Caco-2 (cell line): ENCODE data around the gene BLOC1S3. TPM values are rescaled to one million over a fixed set of nuclear protein-coding genes. Genes with fewer than 3 reads are reported as not detected.

Experiments used
- BruUV-seq: library from RNA; stranded (reverse); fragments of 400-500 nt; replicated peaks from 2 replicates; lab custom pipeline; 2021; lab: Mats Ljungman, UMichigan
- CTCF ChIA-PET: fragments of 300-600 bp; sonication (Branson Sonifier 250); formaldehyde crosslinking; loops from one replicate; lab custom pipeline; 2022; ENCODE audit warnings: antibody characterized with exemption; lab: Charles Lee
- POLR2A ChIA-PET: fragments of 300-600 bp; sonication (Branson Sonifier 250); formaldehyde crosslinking; loops from one replicate; lab custom pipeline; 2022; ENCODE audit warnings: antibody characterized with exemption; lab: Charles Lee
- DNase-seq, 2 experiments: peaks; one replicate each; pipeline versions ENCODE4 v3.0.0 to v3.0.0-alpha.2; 2020 to 2022
- H3K27me3 ChIP-seq: replicated peaks from 2 replicates; pipeline ENCODE4 v1.6.0; 2011; ENCODE audit warnings: low read length; ENCODE audit not compliant: control insufficient read depth, insufficient read depth
- H3K36me3 ChIP-seq: 2 replicates; pipeline ENCODE4 v1.5.1; 2011; ENCODE audit warnings: low read length; ENCODE audit not compliant: control insufficient read depth, insufficient read depth
- H3K4me1 ChIP-seq: fragments of 250-450 bp; sonication (Bioruptor Pico); 2 replicates; pipeline ENCODE4 v1.5.1; 2020; ENCODE audit warnings: mild to moderate bottlenecking
- H3K4me3 ChIP-seq: 2 replicates; pipeline ENCODE4 v1.5.1; 2011; ENCODE audit warnings: low read depth, mild to moderate bottlenecking, control low read depth, low read length
- H3K9me3 ChIP-seq: fragments of 250-450 bp; sonication (Bioruptor Pico); 2 replicates; pipeline ENCODE4 v1.5.1; 2020; ENCODE audit warnings: mild to moderate bottlenecking, moderate library complexity
- H3K27ac Mint-ChIP-seq: one replicate; pipeline ENCODE4 v1.8.0; 2022; ENCODE audit warnings: mixed read lengths; ENCODE audit not compliant: unreplicated experiment
- H3K27me3 Mint-ChIP-seq: one replicate; pipeline ENCODE4 v1.8.0; 2022; ENCODE audit warnings: mixed read lengths; ENCODE audit not compliant: insufficient read depth, unreplicated experiment
- H3K36me3 Mint-ChIP-seq: one replicate; pipeline ENCODE4 v1.8.0; 2022; ENCODE audit warnings: mild to moderate bottlenecking, mixed read lengths; ENCODE audit not compliant: insufficient read depth, unreplicated experiment
- H3K4me1 Mint-ChIP-seq: one replicate; pipeline ENCODE4 v1.8.0; 2022; ENCODE audit warnings: low read depth, mixed read lengths; ENCODE audit not compliant: unreplicated experiment
- H3K4me3 Mint-ChIP-seq: one replicate; pipeline ENCODE4 v1.8.0; 2022; ENCODE audit warnings: mild to moderate bottlenecking, moderate library complexity, mixed read lengths; ENCODE audit not compliant: unreplicated experiment
- H3K9me3 Mint-ChIP-seq: one replicate; pipeline ENCODE4 v1.8.0; 2022; ENCODE audit warnings: mixed read lengths; ENCODE audit not compliant: unreplicated experiment
- CTCF ChIP-seq, 2 experiments: fragments of 200-600 bp in 1 of 2; IDR thresholded peaks; 1 replicate in 1 of 2; 2 replicates in 1 of 2; pipeline versions ENCODE4 v1.5.1 to v1.8.0; 2011 to 2022; ENCODE audit warnings: antibody characterized with exemption in 1 of 2, control low read depth in 1 of 2, inconsistent platforms in 1 of 2, low read depth in 1 of 2, low read length in 1 of 2, mild to moderate bottlenecking in 1 of 2, moderate library complexity in 1 of 2; ENCODE audit not compliant: insufficient read depth in 1 of 2, severe bottlenecking in 1 of 2, unreplicated experiment in 1 of 2
- intact Hi-C: fragments of 100-400 bp; cut with micrococcal nuclease; formaldehyde crosslinking; loops from one replicate; pipeline ENCODE4 v1.10.0; 2022; ENCODE audit not compliant: unreplicated experiment
- total RNA-seq: library from RNA; stranded (reverse); gene quantifications from 2 replicates; pipeline ENCODE4 v1.2.3, GENCODE V29; 2022

The BLOC1S3 gene
- total RNA-seq, 1 experiment from 2014 or later, result 20.4 TPM

- Histone ChIP-seq H3K27me3 (no peaks in the 10 kb centered on the region), H3K4me1 (no peaks in the 10 kb centered on the region), H3K36me3 (no peaks in the 10 kb centered on the region), H3K4me3 (no peak overlapping the region), H3K9me3 (no peaks in the 10 kb centered on the region)
- peaks cover 22% of the 10 kb centered on the region for H3K4me1 Mint-ChIP-seq
- no peak for DNase-seq
- no peaks in the 10 kb centered on the region for H3K27me3 Mint-ChIP-seq
- no peak for TF ChIP-seq CTCF (IDR thresholded peaks at IDR 0.05; ENCODE audit: insufficient read depth in 1 of 2, low read depth in 1 of 2, low read length in 1 of 2, severe bottlenecking in 1 of 2, unreplicated experiment in 1 of 2)
- ChIA-PET CTCF (no interaction called here), POLR2A (interaction anchor here (0.6 kb wide), 1 partner anchor 17 kb away, joined by 4 read pairs; no protein-coding TSS in a partner anchor)
- H3K9me3 Mint-ChIP-seq, result no peaks in the 10 kb centered on the region
- no TSS peak for BruUV-seq
- no peak overlapping the region for H3K27ac Mint-ChIP-seq
- intact Hi-C loops, result no loop called here
- peaks cover 25% of the 10 kb centered on the region for H3K36me3 Mint-ChIP-seq
- no peak overlapping the region for H3K4me3 Mint-ChIP-seq
These were observed 4.2 kb downstream of the BLOC1S3 start for GRCh38 chr19:45182758-45183157.

GRCh38 chr19:45184115-45184514, 5.5 kb downstream of the BLOC1S3 start:
- BruUV-seq, result no TSS peak
- POLR2A ChIA-PET, result no interaction called here
- DNase-seq, result no peak
- H3K27me3 Mint-ChIP-seq, result no peaks in the 10 kb centered on the region
- no peaks in the 10 kb centered on the region for H3K36me3 ChIP-seq
- peaks cover 22% of the 10 kb centered on the region for H3K4me1 Mint-ChIP-seq
- TF ChIP-seq CTCF (IDR thresholded peaks at IDR 0.05; ENCODE audit: insufficient read depth in 1 of 2, low read depth in 1 of 2, low read length in 1 of 2, severe bottlenecking in 1 of 2, unreplicated experiment in 1 of 2), result no peak
- no peaks in the 10 kb centered on the region for H3K9me3 Mint-ChIP-seq
- no peaks in the 10 kb centered on the region for H3K9me3 ChIP-seq
- intact Hi-C loops, result no loop called here
- peaks cover 13% of the 10 kb centered on the region for H3K36me3 Mint-ChIP-seq
- H3K27ac Mint-ChIP-seq, result no peak overlapping the region
- H3K4me3 Mint-ChIP-seq, result no peak overlapping the region
- H3K27me3 ChIP-seq, result no peaks in the 10 kb centered on the region
- CTCF ChIA-PET, result no interaction called here
- no peaks in the 10 kb centered on the region for H3K4me1 ChIP-seq
- no peak overlapping the region for H3K4me3 ChIP-seq

GRCh38 chr19:45186509-45187334, 8.1 kb downstream of the BLOC1S3 start:
- Histone ChIP-seq H3K36me3 (no peaks in the 10 kb centered on the region), H3K4me1 (no peaks in the 10 kb centered on the region), H3K9me3 (no peaks in the 10 kb centered on the region), H3K4me3 (no peak overlapping the region), H3K27me3 (no peaks in the 10 kb centered on the region)
- H3K4me3 Mint-ChIP-seq, result no peak overlapping the region
- POLR2A ChIA-PET, result no interaction called here
- no peaks in the 10 kb centered on the region for H3K27me3 Mint-ChIP-seq
- intact Hi-C loops, result no loop called here
- H3K27ac Mint-ChIP-seq, result no peak overlapping the region
- no peaks in the 10 kb centered on the region for H3K36me3 Mint-ChIP-seq
- TF ChIP-seq CTCF (IDR thresholded peaks at IDR 0.05; ENCODE audit: insufficient read depth in 1 of 2, low read depth in 1 of 2, low read length in 1 of 2, severe bottlenecking in 1 of 2, unreplicated experiment in 1 of 2), result no peak
- CTCF ChIA-PET, result interaction anchor here (0.6 to 1.1 kb wide), 3 partner anchors 9 to 152 kb away, joined by 3 read pairs; partner anchors contain the start of gene TRAPPC6A
- no TSS peak for BruUV-seq
- DNase-seq, result no peak
- H3K9me3 Mint-ChIP-seq, result no peaks in the 10 kb centered on the region
- H3K4me1 Mint-ChIP-seq, result peaks cover 11% of the 10 kb centered on the region
